CD14-positive monocyte (primary cell): ENCODE measurements around the gene MC4R. TPM values are rescaled to one million over a fixed set of nuclear protein-coding genes. Genes with fewer than 3 reads are reported as not detected.

ENCODE experiments used
- DNase-seq, 3 donors: peaks; one replicate each; pipeline ENCODE4 v3.0.0-alpha.2; 2011 to 2022
- H2AFZ ChIP-seq: 2 replicates; pipeline ENCODE4 v1.6.0; 2012; ENCODE audit warnings: mild to moderate bottlenecking, low read depth, low read length, inconsistent platforms; ENCODE audit not compliant: insufficient read depth, poor library complexity, severe bottlenecking
- H3K27ac ChIP-seq, 2 donors: 1 replicate in 1 of 2; 2 replicates in 1 of 2; pipeline ENCODE4 v1.5.1; 2012 to 2013; ENCODE audit warnings: low read length in 2 of 2, control low read depth in 1 of 2, inconsistent platforms in 1 of 2, low read depth in 1 of 2, mild to moderate bottlenecking in 1 of 2
- H3K27me3 ChIP-seq, 2 donors: one replicate each; pipeline versions ENCODE4 v1.6.0 to v1.6.1; 2011 to 2013; ENCODE audit warnings: low read length in 2 of 2; ENCODE audit not compliant: control insufficient read depth in 2 of 2, insufficient read depth in 2 of 2
- H3K36me3 ChIP-seq, 2 donors: replicated peaks in 1 of 2; 1 replicate in 1 of 2; 2 replicates in 1 of 2; pipeline versions ENCODE4 v1.5.1 to v1.6.1; 2012 to 2013; ENCODE audit warnings: low read length in 2 of 2, control low read depth in 1 of 2, inconsistent platforms in 1 of 2, mild to moderate bottlenecking in 1 of 2; ENCODE audit not compliant: insufficient read depth in 2 of 2, control insufficient read depth in 1 of 2
- H3K4me1 ChIP-seq, 2 donors: 1 replicate in 1 of 2; 2 replicates in 1 of 2; pipeline versions ENCODE4 v1.5.1 to v1.6.1; 2012 to 2013; ENCODE audit warnings: low read length in 2 of 2, control low read depth in 1 of 2, inconsistent platforms in 1 of 2, mild to moderate bottlenecking in 1 of 2, moderate library complexity in 1 of 2; ENCODE audit not compliant: insufficient read depth in 2 of 2, control insufficient read depth in 1 of 2
- H3K4me2 ChIP-seq: replicated peaks from 2 replicates; pipeline ENCODE3; 2012; ENCODE audit warnings: low read length, moderate library complexity, mild to moderate bottlenecking; ENCODE audit not compliant: poor library complexity, severe bottlenecking; ENCODE audit errors: extremely low read depth
- H3K4me3 ChIP-seq, 3 experiments: fragments of 200-600 bp in 1 of 3; sonication (generic) in 1 of 3; replicated peaks in 1 of 3; 1 replicate in 2 of 3; 2 replicates in 1 of 3; pipeline ENCODE4 v1.5.1; 2011 to 2013; ENCODE audit warnings: low read length in 3 of 3, mild to moderate bottlenecking in 3 of 3, control low read depth in 2 of 3, low read depth in 2 of 3, inconsistent platforms in 1 of 3, moderate library complexity in 1 of 3
- H3K79me2 ChIP-seq: 2 replicates; pipeline ENCODE4 v1.6.0; 2012; ENCODE audit warnings: mild to moderate bottlenecking, control low read depth, inconsistent platforms, low read length, moderate library complexity; ENCODE audit not compliant: insufficient read depth
- H3K9ac ChIP-seq: 2 replicates; pipeline ENCODE4 v1.6.0; 2017; ENCODE audit warnings: low read length, mild to moderate bottlenecking; ENCODE audit not compliant: insufficient read depth, poor library complexity, severe bottlenecking
- H3K9me3 ChIP-seq, 2 donors: replicated peaks in 1 of 2; 1 replicate in 1 of 2; 2 replicates in 1 of 2; pipeline versions ENCODE4 v1.5.1 to v1.6.1; 2012 to 2013; ENCODE audit warnings: low read length in 2 of 2, control low read depth in 1 of 2; ENCODE audit not compliant: control insufficient read depth in 1 of 2, insufficient read depth in 1 of 2
- H4K20me1 ChIP-seq: 2 replicates; pipeline ENCODE4 v1.6.0; 2012; ENCODE audit warnings: mild to moderate bottlenecking, low read length, control low read depth, moderate library complexity; ENCODE audit not compliant: insufficient read depth
- H3K27ac Mint-ChIP-seq, 7 donors: one replicate each; pipeline ENCODE4 v1.8.0; 2020; ENCODE audit warnings: mild to moderate bottlenecking in 7 of 7, mixed read lengths in 7 of 7, moderate library complexity in 6 of 7, inconsistent platforms in 2 of 7
- H3K27me3 Mint-ChIP-seq, 3 donors: one replicate each; pipeline ENCODE4 v1.8.0; 2021 to 2022; ENCODE audit warnings: low read depth in 3 of 3, mild to moderate bottlenecking in 3 of 3, mixed read lengths in 3 of 3, moderate library complexity in 3 of 3, inconsistent platforms in 1 of 3
- H3K36me3 Mint-ChIP-seq, 2 donors: one replicate each; pipeline ENCODE4 v1.8.0; 2020; ENCODE audit warnings: mixed read lengths in 2 of 2, inconsistent platforms in 1 of 2, mild to moderate bottlenecking in 1 of 2
- H3K4me1 Mint-ChIP-seq: one replicate; pipeline ENCODE4 v1.8.0; 2020; ENCODE audit warnings: mild to moderate bottlenecking, mixed read lengths
- H3K4me3 Mint-ChIP-seq, 2 donors: one replicate each; pipeline ENCODE4 v1.8.0; 2020; ENCODE audit warnings: mild to moderate bottlenecking in 2 of 2, mixed read lengths in 2 of 2, moderate library complexity in 1 of 2
- H3K9me3 Mint-ChIP-seq, 7 donors: one replicate each; pipeline ENCODE4 v1.8.0; 2020 to 2022; ENCODE audit warnings: mixed read lengths in 7 of 7, mild to moderate bottlenecking in 6 of 7, moderate library complexity in 6 of 7, inconsistent platforms in 2 of 7
- WGBS: methylation state at CpG from one replicate; pipeline ENCODE4 v1.1.5; 2013; ENCODE audit warnings: missing lambda C conversion rate; ENCODE audit not compliant: insufficient coverage; 5-methylcytosine and 5-hydroxymethylcytosine counted together
- intact Hi-C, 2 donors: fragments of 100-400 bp; cut with micrococcal nuclease; formaldehyde crosslinking; loops; one replicate each; pipeline versions ENCODE4 v1.15.0 to v1.15.1; 2023
- polyA plus RNA-seq, 3 donors: library from polyadenylated mRNA; depleted of rRNA in 1 of 3; unstranded in 2 of 3; stranded (reverse) in 1 of 3; fragments of 300-500 nt in 2 of 3; fragments of >200 nt in 1 of 3; fragmentation: Illumina TruSeq in 2 of 3; gene quantifications; 1 replicate in 2 of 3; 2 replicates in 1 of 3; pipeline ENCODE4 v1.2.3, GENCODE V29; 2012 to 2021
- TF ChIP-seq, protein P1 (sequence below): fragments of 200-600 bp; IDR thresholded peaks from one replicate; pipeline ENCODE4 v1.8.0; 2022; ENCODE audit warnings: antibody characterized with exemption, mild to moderate bottlenecking

Gene MC4R
- polyA plus RNA-seq, 3 donors: not detected

DNA sequence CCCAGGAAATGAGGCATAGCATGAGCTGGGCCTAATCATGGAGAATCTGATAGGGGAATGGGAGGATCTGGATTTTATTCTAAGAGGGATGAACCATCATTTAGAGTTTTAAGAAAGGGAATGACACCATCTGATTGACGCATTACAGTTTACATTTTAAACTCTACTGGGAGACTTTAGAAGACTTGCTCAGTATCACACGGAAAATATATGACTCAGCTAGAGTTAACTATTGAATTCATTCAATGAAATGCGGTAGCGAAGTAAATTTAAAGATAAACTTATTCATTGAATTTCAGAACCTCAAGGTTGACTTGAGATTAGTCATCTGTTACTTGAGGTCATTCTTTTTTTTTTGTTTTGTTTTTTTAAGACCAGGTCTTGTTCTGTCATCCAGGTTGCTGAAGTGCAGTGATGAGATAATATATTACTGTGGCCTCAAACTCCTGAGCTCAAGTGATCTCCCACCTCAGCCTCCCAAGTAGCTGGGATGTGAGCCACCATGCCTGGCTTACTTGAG, 25.0 kb downstream of the MC4R start:
- H3K4me2 ChIP-seq: no peak overlapping the region
- WGBS: no CpG with 5 or more reads among the region's 4 CpGs
- no peak overlapping the region for H2AFZ ChIP-seq
- H3K4me1 ChIP-seq: no peaks in the 10 kb centered on the region
- intact Hi-C loops: no loop called here
- H3K27me3 Mint-ChIP-seq: peaks cover 0 to 2% (median 1%) of the 10 kb centered on the region in 3 donors
- no peak overlapping the region for H3K27ac Mint-ChIP-seq
- TF ChIP-seq, protein P1, sequence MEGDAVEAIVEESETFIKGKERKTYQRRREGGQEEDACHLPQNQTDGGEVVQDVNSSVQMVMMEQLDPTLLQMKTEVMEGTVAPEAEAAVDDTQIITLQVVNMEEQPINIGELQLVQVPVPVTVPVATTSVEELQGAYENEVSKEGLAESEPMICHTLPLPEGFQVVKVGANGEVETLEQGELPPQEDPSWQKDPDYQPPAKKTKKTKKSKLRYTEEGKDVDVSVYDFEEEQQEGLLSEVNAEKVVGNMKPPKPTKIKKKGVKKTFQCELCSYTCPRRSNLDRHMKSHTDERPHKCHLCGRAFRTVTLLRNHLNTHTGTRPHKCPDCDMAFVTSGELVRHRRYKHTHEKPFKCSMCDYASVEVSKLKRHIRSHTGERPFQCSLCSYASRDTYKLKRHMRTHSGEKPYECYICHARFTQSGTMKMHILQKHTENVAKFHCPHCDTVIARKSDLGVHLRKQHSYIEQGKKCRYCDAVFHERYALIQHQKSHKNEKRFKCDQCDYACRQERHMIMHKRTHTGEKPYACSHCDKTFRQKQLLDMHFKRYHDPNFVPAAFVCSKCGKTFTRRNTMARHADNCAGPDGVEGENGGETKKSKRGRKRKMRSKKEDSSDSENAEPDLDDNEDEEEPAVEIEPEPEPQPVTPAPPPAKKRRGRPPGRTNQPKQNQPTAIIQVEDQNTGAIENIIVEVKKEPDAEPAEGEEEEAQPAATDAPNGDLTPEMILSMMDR: no peak
- H3K4me1 Mint-ChIP-seq: no peaks in the 10 kb centered on the region
- no peak overlapping the region for H3K27ac ChIP-seq
- H3K27me3 ChIP-seq: no peaks in the 10 kb centered on the region
- no peaks in the 10 kb centered on the region for H4K20me1 ChIP-seq
- DNase-seq: no peak
- peaks cover 0 to 6% (median 0%) of the 10 kb centered on the region in 7 donors for H3K9me3 Mint-ChIP-seq
- H3K9me3 ChIP-seq: no peaks in the 10 kb centered on the region
- no peaks in the 10 kb centered on the region for H3K36me3 ChIP-seq
- no peak overlapping the region for H3K4me3 ChIP-seq
- no peaks in the 10 kb centered on the region for H3K79me2 ChIP-seq
- H3K36me3 Mint-ChIP-seq: no peaks in the 10 kb centered on the region
- no peak overlapping the region for H3K9ac ChIP-seq
- no peak overlapping the region for H3K4me3 Mint-ChIP-seq

DNA sequence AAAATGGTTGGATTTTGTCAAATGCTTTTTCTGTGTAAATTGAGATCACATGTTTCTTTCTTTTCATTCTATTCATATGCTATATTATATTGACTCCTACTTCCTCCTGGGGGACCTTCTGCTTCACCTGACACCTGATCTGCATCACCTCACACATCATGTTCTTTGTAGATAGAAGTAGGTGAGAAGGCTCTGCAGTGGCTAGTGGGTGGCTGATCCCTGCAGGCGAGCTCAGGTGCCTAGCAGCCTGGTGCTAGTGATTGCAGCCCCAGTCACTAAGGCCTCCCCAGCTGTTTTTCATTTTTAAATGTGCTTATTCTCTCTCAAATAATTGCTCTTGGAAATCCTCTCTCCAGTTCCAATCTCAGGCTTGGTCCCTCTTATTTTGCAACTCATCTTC, 33.6 kb downstream of the MC4R start:
- no CpG with 5 or more reads among the region's 1 CpG for WGBS

More for the DNA sequence above, 33.6 kb downstream of the MC4R start:
- H3K27ac ChIP-seq: no peak overlapping the region
- H3K36me3 Mint-ChIP-seq: no peaks in the 10 kb centered on the region
- H2AFZ ChIP-seq: no peak overlapping the region
- TF ChIP-seq, protein P1: no peak
- no peaks in the 10 kb centered on the region for H3K4me1 Mint-ChIP-seq
- no peak for DNase-seq
- H3K4me2 ChIP-seq: no peak overlapping the region
- H4K20me1 ChIP-seq: no peaks in the 10 kb centered on the region
- H3K79me2 ChIP-seq: no peaks in the 10 kb centered on the region
- no peak overlapping the region for H3K4me3 Mint-ChIP-seq
- peaks cover 0 to 2% (median 0%) of the 10 kb centered on the region in 3 donors for H3K27me3 Mint-ChIP-seq
- intact Hi-C loops: no loop called here
- no peak overlapping the region for H3K9ac ChIP-seq
- no peaks in the 10 kb centered on the region for H3K36me3 ChIP-seq
- H3K9me3 ChIP-seq: no peaks in the 10 kb centered on the region
- H3K9me3 Mint-ChIP-seq: peaks cover 0 to 2% (median 0%) of the 10 kb centered on the region in 7 donors
- no peaks in the 10 kb centered on the region for H3K27me3 ChIP-seq
- no peaks in the 10 kb centered on the region for H3K4me1 ChIP-seq
- H3K27ac Mint-ChIP-seq: no peak overlapping the region
- H3K4me3 ChIP-seq: no peak overlapping the region
